GM23338 (cell line): Measurements from ENCODE around the gene DOCK1. TPM values are rescaled to one million over a fixed set of nuclear protein-coding genes. Genes with fewer than 3 reads are reported as not detected.

Experiments
- ATAC-seq: fragments of 200-7000 bp; cut with Tn5 transposase; 3 replicates; pipeline ENCODE4 v1.9.1; 2020
- DNase-seq: peaks from one replicate; pipeline ENCODE4 v3.0.0-alpha.2; 2015; ENCODE audit warnings: low spot score
- H2AFZ ChIP-seq: fragments of 200-600 bp; sonication (generic); 2 replicates; pipeline ENCODE4 v1.8.0; 2016; ENCODE audit warnings: antibody characterized with exemption, mild to moderate bottlenecking, moderate library complexity
- H3F3A ChIP-seq: fragments of 200-600 bp; sonication (generic); replicated peaks from 2 replicates; pipeline ENCODE4 v1.8.0; 2017; ENCODE audit warnings: antibody characterized with exemption, mixed run types, low read depth
- H3K27ac ChIP-seq: fragments of 200-600 bp; sonication (generic); 2 replicates; pipeline ENCODE4 v1.6.1; 2016; ENCODE audit warnings: low read depth
- H3K27me3 ChIP-seq: fragments of 200-600 bp; sonication (generic); 2 replicates; pipeline ENCODE4 v1.8.0; 2016; ENCODE audit warnings: mild to moderate bottlenecking, mixed run types, moderate library complexity; ENCODE audit not compliant: insufficient read depth
- H3K36me3 ChIP-seq: fragments of 200-600 bp; sonication (generic); 2 replicates; pipeline ENCODE4 v1.8.0; 2016; ENCODE audit warnings: mild to moderate bottlenecking; ENCODE audit not compliant: insufficient read depth
- H3K4me1 ChIP-seq: fragments of 200-600 bp; sonication (generic); 2 replicates; pipeline ENCODE4 v1.8.0; 2016; ENCODE audit warnings: mild to moderate bottlenecking, moderate library complexity; ENCODE audit not compliant: insufficient read depth
- H3K4me2 ChIP-seq: fragments of 200-600 bp; sonication (generic); 2 replicates; pipeline ENCODE4 v1.7.1; 2017; ENCODE audit warnings: mixed run types
- H3K4me3 ChIP-seq: fragments of 200-600 bp; sonication (generic); 2 replicates; pipeline ENCODE4 v1.6.1; 2016; ENCODE audit warnings: mixed run types
- H3K79me2 ChIP-seq: fragments of 200-600 bp; sonication (generic); replicated peaks from 2 replicates; pipeline ENCODE4 v1.8.0; 2017; ENCODE audit warnings: mild to moderate bottlenecking; ENCODE audit not compliant: insufficient read depth
- H3K9me2 ChIP-seq: fragments of 200-600 bp; sonication (generic); 2 replicates; pipeline ENCODE4 v1.8.0; 2017; ENCODE audit not compliant: insufficient read depth
- H4K20me1 ChIP-seq: fragments of 200-600 bp; sonication (generic); replicated peaks from 2 replicates; pipeline ENCODE4 v1.8.0; 2017; ENCODE audit warnings: mild to moderate bottlenecking; ENCODE audit not compliant: insufficient read depth
- H3K27ac Mint-ChIP-seq: 2 replicates; pipeline ENCODE4 v1.8.0; 2020; ENCODE audit warnings: inconsistent platforms, mild to moderate bottlenecking, moderate library complexity, mixed read lengths
- H3K27me3 Mint-ChIP-seq: 3 replicates; pipeline ENCODE4 v1.8.0; 2022; ENCODE audit warnings: low read depth, mild to moderate bottlenecking, moderate library complexity, mixed read lengths, inconsistent platforms; ENCODE audit not compliant: insufficient read depth, poor library complexity
- H3K36me3 Mint-ChIP-seq: 3 replicates; pipeline ENCODE4 v1.8.0; 2021; ENCODE audit warnings: low read depth, mild to moderate bottlenecking, inconsistent platforms, moderate library complexity, mixed read lengths
- H3K4me1 Mint-ChIP-seq: 3 replicates; pipeline ENCODE4 v1.8.0; 2020; ENCODE audit warnings: mild to moderate bottlenecking, inconsistent platforms, mixed read lengths
- H3K4me3 Mint-ChIP-seq: 3 replicates; pipeline ENCODE4 v1.8.0; 2021; ENCODE audit warnings: moderate library complexity, mild to moderate bottlenecking, inconsistent platforms, mixed read lengths
- H3K9me3 Mint-ChIP-seq: 3 replicates; pipeline ENCODE4 v1.8.0; 2020; ENCODE audit warnings: moderate library complexity, mild to moderate bottlenecking, inconsistent platforms, mixed read lengths
- CREB1 ChIP-seq: fragments of 250-450 bp; sonication (Bioruptor Pico); IDR thresholded peaks from 2 replicates; pipeline ENCODE4 v1.5.0; 2020; ENCODE audit warnings: low read depth, mild to moderate bottlenecking, moderate library complexity
- EZH2 ChIP-seq: fragments of 200-600 bp; sonication (generic); IDR thresholded peaks from one replicate; pipeline ENCODE4 v1.8.0; 2017; ENCODE audit warnings: antibody characterized with exemption, mild to moderate bottlenecking, low read depth; ENCODE audit not compliant: unreplicated experiment
- JUNB ChIP-seq: IDR thresholded peaks from one replicate; pipeline ENCODE4 v1.6.1; 2016; ENCODE audit warnings: antibody characterized with exemption; ENCODE audit not compliant: unreplicated experiment
- NANOG ChIP-seq: IDR thresholded peaks from 2 replicates; pipeline ENCODE4 v1.6.1; 2016; ENCODE audit warnings: antibody characterized with exemption, borderline replicate concordance
- POLR2AphosphoS5 ChIP-seq: IDR thresholded peaks from 2 replicates; pipeline ENCODE4 v1.6.1; 2016; ENCODE audit warnings: antibody characterized with exemption, low read depth
- STAT1 ChIP-seq: IDR thresholded peaks from one replicate; pipeline ENCODE4 v1.6.1; 2016; ENCODE audit warnings: antibody characterized with exemption; ENCODE audit not compliant: unreplicated experiment
- polyA plus RNA-seq: library from polyadenylated mRNA; unstranded; fragments of >200 nt; fragmentation: Nextera tagmentation; extraction: Ambion mirVana; gene quantifications from 2 replicates; pipeline ENCODE4 v1.2.1, GENCODE V29; 2016
- total RNA-seq: library from RNA; depleted of rRNA; stranded (reverse); fragments of >200 nt; shearing (Covaris generic); gene quantifications from 2 replicates; pipeline ENCODE4 v1.2.3, GENCODE V29; 2014
- TF ChIP-seq, protein P1 (sequence below): fragments of 250-450 bp; sonication (Bioruptor Pico); IDR thresholded peaks from 2 replicates; pipeline ENCODE4 v1.5.0; 2020; ENCODE audit warnings: mild to moderate bottlenecking, moderate library complexity
- TF ChIP-seq, protein P2 (sequence below), 2 experiments: fragments of 200-600 bp in 1 of 2; sonication (generic) in 1 of 2; conservative IDR thresholded peaks; 2 replicates each; pipeline versions ENCODE4 v1.5.1 to v1.6.1; 2016 to 2017; ENCODE audit warnings: antibody characterized with exemption in 2 of 2, low read depth in 2 of 2, mild to moderate bottlenecking in 2 of 2, moderate library complexity in 1 of 2
- TF ChIP-seq, protein P3 (sequence below): IDR thresholded peaks from 2 replicates; pipeline ENCODE4 v1.6.1; 2016; ENCODE audit warnings: antibody characterized with exemption
- TF ChIP-seq, protein P4 (sequence below): IDR thresholded peaks from one replicate; pipeline ENCODE4 v1.6.1; 2018; ENCODE audit warnings: antibody characterized with exemption; ENCODE audit not compliant: unreplicated experiment

Gene DOCK1
- total and polyA plus RNA-seq, 2 experiments from 2014 or later = 13.2 to 55.3 TPM

DNA sequence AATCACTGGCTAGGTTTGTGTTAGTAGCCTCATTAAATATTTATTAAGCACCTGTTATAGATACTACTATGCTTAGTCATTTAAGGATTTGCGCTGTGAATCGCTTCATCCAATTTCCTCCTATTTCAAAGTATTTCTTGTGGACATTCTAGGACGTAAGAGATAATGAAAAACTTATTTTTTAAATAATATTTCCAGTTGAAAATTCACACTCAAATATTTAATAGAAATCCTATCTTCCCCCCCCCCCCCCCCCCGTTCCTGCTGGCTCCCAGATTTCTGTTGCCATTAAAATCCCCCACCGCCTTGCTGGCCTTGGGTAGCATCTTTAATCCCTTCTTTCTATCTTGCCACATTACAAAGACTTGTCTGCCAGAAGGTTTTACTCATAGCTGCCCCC lies 285.2 kb downstream of the DOCK1 start (continued):
- TF ChIP-seq, protein P1, sequence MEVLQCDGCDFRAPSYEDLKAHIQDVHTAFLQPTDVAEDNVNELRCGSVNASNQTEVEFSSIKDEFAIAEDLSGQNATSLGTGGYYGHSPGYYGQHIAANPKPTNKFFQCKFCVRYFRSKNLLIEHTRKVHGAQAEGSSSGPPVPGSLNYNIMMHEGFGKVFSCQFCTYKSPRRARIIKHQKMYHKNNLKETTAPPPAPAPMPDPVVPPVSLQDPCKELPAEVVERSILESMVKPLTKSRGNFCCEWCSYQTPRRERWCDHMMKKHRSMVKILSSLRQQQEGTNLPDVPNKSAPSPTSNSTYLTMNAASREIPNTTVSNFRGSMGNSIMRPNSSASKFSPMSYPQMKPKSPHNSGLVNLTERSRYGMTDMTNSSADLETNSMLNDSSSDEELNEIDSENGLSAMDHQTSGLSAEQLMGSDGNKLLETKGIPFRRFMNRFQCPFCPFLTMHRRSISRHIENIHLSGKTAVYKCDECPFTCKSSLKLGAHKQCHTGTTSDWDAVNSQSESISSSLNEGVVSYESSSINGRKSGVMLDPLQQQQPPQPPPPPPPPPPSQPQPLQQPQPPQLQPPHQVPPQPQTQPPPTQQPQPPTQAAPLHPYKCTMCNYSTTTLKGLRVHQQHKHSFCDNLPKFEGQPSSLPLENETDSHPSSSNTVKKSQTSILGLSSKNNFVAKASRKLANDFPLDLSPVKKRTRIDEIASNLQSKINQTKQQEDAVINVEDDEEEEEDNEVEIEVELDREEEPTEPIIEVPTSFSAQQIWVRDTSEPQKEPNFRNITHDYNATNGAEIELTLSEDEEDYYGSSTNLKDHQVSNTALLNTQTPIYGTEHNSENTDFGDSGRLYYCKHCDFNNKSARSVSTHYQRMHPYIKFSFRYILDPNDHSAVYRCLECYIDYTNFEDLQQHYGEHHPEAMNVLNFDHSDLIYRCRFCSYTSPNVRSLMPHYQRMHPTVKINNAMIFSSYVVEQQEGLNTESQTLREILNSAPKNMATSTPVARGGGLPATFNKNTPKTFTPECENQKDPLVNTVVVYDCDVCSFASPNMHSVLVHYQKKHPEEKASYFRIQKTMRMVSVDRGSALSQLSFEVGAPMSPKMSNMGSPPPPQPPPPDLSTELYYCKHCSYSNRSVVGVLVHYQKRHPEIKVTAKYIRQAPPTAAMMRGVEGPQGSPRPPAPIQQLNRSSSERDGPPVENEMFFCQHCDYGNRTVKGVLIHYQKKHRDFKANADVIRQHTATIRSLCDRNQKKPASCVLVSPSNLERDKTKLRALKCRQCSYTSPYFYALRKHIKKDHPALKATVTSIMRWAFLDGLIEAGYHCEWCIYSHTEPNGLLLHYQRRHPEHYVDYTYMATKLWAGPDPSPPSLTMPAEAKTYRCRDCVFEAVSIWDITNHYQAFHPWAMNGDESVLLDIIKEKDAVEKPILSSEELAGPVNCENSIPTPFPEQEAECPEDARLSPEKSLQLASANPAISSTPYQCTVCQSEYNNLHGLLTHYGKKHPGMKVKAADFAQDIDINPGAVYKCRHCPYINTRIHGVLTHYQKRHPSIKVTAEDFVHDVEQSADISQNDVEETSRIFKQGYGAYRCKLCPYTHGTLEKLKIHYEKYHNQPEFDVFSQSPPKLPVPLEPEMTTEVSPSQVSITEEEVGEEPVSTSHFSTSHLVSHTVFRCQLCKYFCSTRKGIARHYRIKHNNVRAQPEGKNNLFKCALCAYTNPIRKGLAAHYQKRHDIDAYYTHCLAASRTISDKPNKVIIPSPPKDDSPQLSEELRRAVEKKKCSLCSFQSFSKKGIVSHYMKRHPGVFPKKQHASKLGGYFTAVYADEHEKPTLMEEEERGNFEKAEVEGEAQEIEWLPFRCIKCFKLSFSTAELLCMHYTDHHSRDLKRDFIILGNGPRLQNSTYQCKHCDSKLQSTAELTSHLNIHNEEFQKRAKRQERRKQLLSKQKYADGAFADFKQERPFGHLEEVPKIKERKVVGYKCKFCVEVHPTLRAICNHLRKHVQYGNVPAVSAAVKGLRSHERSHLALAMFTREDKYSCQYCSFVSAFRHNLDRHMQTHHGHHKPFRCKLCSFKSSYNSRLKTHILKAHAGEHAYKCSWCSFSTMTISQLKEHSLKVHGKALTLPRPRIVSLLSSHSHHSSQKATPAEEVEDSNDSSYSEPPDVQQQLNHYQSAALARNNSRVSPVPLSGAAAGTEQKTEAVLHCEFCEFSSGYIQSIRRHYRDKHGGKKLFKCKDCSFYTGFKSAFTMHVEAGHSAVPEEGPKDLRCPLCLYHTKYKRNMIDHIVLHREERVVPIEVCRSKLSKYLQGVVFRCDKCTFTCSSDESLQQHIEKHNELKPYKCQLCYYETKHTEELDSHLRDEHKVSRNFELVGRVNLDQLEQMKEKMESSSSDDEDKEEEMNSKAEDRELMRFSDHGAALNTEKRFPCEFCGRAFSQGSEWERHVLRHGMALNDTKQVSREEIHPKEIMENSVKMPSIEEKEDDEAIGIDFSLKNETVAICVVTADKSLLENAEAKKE (CRISPR knock-in tag) = no peak
- TF ChIP-seq CREB1 (no peak), JUNB (no peak), POLR2AphosphoS5 (no peak), EZH2 (no peak), NANOG (no peak)
- TF ChIP-seq, protein P2, sequence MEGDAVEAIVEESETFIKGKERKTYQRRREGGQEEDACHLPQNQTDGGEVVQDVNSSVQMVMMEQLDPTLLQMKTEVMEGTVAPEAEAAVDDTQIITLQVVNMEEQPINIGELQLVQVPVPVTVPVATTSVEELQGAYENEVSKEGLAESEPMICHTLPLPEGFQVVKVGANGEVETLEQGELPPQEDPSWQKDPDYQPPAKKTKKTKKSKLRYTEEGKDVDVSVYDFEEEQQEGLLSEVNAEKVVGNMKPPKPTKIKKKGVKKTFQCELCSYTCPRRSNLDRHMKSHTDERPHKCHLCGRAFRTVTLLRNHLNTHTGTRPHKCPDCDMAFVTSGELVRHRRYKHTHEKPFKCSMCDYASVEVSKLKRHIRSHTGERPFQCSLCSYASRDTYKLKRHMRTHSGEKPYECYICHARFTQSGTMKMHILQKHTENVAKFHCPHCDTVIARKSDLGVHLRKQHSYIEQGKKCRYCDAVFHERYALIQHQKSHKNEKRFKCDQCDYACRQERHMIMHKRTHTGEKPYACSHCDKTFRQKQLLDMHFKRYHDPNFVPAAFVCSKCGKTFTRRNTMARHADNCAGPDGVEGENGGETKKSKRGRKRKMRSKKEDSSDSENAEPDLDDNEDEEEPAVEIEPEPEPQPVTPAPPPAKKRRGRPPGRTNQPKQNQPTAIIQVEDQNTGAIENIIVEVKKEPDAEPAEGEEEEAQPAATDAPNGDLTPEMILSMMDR (conservative IDR thresholded peaks at IDR 0.05; ENCODE audit: low read depth in 2 of 2) = no peak

DNA sequence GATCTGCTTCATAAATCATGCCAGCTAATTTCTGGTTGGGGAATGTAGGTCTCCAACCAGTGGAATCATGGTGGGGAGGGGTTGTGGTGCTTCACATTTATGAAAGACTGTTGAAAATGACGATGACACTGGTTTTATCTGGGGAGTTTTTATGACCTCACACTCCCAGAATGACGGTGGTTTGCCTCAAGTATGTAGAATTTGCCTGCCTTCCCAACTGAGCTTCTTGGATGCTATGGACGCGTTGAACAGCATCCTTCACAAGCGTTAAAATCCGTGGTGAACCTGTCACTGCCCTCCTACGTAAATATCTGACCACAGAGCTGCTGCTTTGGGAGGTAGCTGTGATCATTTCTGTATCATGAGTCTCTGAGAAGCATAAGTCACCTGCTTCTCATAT lies 287.9 kb downstream of the DOCK1 start:
- Histone ChIP-seq H4K20me1 (peaks cover 3% of the 10 kb centered on the region; the same call in 1 of the 2 replicates), H3K4me2 (no peak overlapping the region), H2AFZ (no peak overlapping the region), H3K9me2 (no peaks in the 10 kb centered on the region), H3K4me1 (peaks cover 12% of the 10 kb centered on the region; the same call in 1 of the 2 replicates), H3K4me3 (no peak overlapping the region), H3F3A (no peaks in the 10 kb centered on the region), H3K27me3 (peaks cover 49% of the 10 kb centered on the region), H3K36me3 (no peaks in the 10 kb centered on the region), H3K79me2 (no peaks in the 10 kb centered on the region; the same call in 1 of the 2 replicates), H3K27ac (no peak overlapping the region)
- Mint-ChIP-seq H3K4me3 (no peak overlapping the region), H3K4me1 (peaks cover 14% of the 10 kb centered on the region), H3K36me3 (no peaks in the 10 kb centered on the region), H3K9me3 (no peaks in the 10 kb centered on the region), H3K27me3 (peaks cover 16% of the 10 kb centered on the region), H3K27ac (no peak overlapping the region)
- DNase-seq (no peak), ATAC-seq (no peak)
- TF ChIP-seq, protein P3, sequence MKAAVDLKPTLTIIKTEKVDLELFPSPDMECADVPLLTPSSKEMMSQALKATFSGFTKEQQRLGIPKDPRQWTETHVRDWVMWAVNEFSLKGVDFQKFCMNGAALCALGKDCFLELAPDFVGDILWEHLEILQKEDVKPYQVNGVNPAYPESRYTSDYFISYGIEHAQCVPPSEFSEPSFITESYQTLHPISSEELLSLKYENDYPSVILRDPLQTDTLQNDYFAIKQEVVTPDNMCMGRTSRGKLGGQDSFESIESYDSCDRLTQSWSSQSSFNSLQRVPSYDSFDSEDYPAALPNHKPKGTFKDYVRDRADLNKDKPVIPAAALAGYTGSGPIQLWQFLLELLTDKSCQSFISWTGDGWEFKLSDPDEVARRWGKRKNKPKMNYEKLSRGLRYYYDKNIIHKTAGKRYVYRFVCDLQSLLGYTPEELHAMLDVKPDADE = no peak
- TF ChIP-seq CREB1 (no peak), POLR2AphosphoS5 (no peak), STAT1 (no peak)
- TF ChIP-seq, protein P4, sequence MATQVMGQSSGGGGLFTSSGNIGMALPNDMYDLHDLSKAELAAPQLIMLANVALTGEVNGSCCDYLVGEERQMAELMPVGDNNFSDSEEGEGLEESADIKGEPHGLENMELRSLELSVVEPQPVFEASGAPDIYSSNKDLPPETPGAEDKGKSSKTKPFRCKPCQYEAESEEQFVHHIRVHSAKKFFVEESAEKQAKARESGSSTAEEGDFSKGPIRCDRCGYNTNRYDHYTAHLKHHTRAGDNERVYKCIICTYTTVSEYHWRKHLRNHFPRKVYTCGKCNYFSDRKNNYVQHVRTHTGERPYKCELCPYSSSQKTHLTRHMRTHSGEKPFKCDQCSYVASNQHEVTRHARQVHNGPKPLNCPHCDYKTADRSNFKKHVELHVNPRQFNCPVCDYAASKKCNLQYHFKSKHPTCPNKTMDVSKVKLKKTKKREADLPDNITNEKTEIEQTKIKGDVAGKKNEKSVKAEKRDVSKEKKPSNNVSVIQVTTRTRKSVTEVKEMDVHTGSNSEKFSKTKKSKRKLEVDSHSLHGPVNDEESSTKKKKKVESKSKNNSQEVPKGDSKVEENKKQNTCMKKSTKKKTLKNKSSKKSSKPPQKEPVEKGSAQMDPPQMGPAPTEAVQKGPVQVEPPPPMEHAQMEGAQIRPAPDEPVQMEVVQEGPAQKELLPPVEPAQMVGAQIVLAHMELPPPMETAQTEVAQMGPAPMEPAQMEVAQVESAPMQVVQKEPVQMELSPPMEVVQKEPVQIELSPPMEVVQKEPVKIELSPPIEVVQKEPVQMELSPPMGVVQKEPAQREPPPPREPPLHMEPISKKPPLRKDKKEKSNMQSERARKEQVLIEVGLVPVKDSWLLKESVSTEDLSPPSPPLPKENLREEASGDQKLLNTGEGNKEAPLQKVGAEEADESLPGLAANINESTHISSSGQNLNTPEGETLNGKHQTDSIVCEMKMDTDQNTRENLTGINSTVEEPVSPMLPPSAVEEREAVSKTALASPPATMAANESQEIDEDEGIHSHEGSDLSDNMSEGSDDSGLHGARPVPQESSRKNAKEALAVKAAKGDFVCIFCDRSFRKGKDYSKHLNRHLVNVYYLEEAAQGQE = no peak
